22Rv1 (cell line): Measurements from ENCODE around the gene VPS45.

ENCODE experiments used
- CTCF ChIP-seq: fragments of 450-650 bp; IDR thresholded peaks from 2 replicates; pipeline ENCODE4 v1.5.1; 2017; ENCODE audit warnings: mild to moderate bottlenecking
- ZFX ChIP-seq: fragments of 450-650 bp; IDR thresholded peaks from 2 replicates; pipeline ENCODE4 v1.6.1; 2017; ENCODE audit warnings: antibody characterized with exemption, borderline replicate concordance

- no peak for TF ChIP-seq CTCF
- TF ChIP-seq ZFX = no peak
Observed at GRCh38 chr1:150109586-150109985, 42.0 kb downstream of the VPS45 start.
